Stomach (tissue), 4 donors: ENCODE data around the gene CEBPZ.

Experiments used
- EP300 ChIP-seq: sonication (generic); formaldehyde crosslinking; IDR thresholded peaks from one replicate; pipeline ENCODE4 v1.6.1; 2017; ENCODE audit warnings: antibody characterized with exemption
- POLR2A ChIP-seq, 4 donors: fragments of 450-650 bp; IDR thresholded peaks; one replicate each; pipeline ENCODE4 v1.6.1; 2016; ENCODE audit warnings: antibody characterized with exemption in 4 of 4, control low read depth in 2 of 4, mild to moderate bottlenecking in 1 of 4, moderate library complexity in 1 of 4

DNA sequence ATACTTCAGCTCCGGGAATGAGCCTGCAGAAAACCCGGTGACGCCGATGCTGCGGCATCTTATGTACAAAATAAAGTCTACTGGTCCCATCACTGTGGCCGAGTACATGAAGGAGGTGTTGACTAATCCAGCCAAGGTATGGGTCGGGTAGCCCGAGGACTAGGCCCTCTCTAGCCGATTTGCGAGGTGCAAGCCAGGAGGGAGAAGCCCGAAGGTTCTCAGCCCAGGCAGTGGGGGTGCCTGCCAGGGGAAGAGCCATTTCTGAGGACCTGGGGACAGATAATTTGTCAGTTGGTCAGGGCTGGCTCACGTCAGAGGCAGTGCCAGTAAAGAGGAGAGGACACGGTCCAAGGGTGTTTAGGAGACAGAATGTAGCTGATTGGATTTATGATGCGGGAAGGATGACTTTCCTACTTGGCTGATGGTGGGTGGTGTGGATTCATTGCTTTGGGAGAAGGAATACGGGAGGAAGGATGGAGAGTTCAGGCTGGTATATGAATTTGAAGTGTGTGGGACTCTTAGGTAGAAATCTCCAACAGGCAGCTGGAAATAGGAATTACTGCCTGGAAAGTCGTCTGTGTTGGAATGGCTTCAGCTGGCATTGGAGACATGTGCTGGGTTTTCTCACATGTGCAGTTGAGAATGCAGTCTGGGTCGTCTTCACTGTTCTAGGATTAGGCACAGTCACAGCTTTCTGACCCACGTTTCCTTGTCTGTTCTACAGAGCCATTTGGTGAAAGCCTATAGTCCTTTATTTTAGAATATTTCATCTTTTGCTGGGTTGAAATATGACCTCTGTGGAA, 936 bp upstream of the CEBPZ start:
- TF ChIP-seq EP300 (no peak), POLR2A (IDR thresholded peaks at IDR 0.05) (no peak)
